ENCODE results near the gene FAH.

DNA sequence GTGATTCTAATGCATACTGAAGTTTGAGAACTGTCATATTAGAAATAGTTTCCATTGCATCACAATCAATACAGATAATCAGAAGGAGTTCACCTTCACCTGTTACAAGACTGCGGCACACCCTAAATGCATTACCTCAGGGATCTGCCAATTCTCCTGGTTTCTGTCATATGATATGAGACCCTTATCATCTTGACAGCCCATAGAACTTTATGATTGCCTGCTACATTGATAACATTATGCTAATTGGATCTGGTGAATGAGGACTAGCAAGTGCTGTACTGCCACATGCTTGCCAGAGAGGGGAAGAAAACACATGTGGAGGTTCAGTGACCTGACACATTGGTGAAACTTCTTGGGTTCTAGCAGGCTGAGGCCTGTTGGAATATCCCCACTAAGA lies 41.4 kb downstream of the FAH start:
- TF ChIP-seq SMC3 (conservative IDR thresholded peaks at IDR 0.05; ENCODE audit: poor library complexity) = no peak
- TF ChIP-seq, protein P1, sequence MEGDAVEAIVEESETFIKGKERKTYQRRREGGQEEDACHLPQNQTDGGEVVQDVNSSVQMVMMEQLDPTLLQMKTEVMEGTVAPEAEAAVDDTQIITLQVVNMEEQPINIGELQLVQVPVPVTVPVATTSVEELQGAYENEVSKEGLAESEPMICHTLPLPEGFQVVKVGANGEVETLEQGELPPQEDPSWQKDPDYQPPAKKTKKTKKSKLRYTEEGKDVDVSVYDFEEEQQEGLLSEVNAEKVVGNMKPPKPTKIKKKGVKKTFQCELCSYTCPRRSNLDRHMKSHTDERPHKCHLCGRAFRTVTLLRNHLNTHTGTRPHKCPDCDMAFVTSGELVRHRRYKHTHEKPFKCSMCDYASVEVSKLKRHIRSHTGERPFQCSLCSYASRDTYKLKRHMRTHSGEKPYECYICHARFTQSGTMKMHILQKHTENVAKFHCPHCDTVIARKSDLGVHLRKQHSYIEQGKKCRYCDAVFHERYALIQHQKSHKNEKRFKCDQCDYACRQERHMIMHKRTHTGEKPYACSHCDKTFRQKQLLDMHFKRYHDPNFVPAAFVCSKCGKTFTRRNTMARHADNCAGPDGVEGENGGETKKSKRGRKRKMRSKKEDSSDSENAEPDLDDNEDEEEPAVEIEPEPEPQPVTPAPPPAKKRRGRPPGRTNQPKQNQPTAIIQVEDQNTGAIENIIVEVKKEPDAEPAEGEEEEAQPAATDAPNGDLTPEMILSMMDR (IDR thresholded peaks at IDR 0.05; ENCODE audit: poor library complexity, severe bottlenecking) = no peak
- TF ChIP-seq, protein P2, sequence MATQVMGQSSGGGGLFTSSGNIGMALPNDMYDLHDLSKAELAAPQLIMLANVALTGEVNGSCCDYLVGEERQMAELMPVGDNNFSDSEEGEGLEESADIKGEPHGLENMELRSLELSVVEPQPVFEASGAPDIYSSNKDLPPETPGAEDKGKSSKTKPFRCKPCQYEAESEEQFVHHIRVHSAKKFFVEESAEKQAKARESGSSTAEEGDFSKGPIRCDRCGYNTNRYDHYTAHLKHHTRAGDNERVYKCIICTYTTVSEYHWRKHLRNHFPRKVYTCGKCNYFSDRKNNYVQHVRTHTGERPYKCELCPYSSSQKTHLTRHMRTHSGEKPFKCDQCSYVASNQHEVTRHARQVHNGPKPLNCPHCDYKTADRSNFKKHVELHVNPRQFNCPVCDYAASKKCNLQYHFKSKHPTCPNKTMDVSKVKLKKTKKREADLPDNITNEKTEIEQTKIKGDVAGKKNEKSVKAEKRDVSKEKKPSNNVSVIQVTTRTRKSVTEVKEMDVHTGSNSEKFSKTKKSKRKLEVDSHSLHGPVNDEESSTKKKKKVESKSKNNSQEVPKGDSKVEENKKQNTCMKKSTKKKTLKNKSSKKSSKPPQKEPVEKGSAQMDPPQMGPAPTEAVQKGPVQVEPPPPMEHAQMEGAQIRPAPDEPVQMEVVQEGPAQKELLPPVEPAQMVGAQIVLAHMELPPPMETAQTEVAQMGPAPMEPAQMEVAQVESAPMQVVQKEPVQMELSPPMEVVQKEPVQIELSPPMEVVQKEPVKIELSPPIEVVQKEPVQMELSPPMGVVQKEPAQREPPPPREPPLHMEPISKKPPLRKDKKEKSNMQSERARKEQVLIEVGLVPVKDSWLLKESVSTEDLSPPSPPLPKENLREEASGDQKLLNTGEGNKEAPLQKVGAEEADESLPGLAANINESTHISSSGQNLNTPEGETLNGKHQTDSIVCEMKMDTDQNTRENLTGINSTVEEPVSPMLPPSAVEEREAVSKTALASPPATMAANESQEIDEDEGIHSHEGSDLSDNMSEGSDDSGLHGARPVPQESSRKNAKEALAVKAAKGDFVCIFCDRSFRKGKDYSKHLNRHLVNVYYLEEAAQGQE (IDR thresholded peaks at IDR 0.05; ENCODE audit: borderline replicate concordance) = no peak
- TF ChIP-seq EZH2 (IDR thresholded peaks at IDR 0.05; ENCODE audit: borderline replicate concordance, insufficient read depth, low read length, poor library complexity, severe bottlenecking) = no peak

Measured in neural cell (in vitro differentiated cells).